Stimulated activated CD4-positive, alpha-beta T cell treated with anti-CD3 and anti-CD28 coated beads, Interleukin-2, amount 100 ng/mL, for 48 hours (primary cell): ENCODE measurements around the gene PCDHGA1.
"Not testable (repeated sequence)": the region's sequence is repeated elsewhere in the genome, so short reads cannot be mapped to it uniquely, and the experiment has no call there.

ENCODE experiments used
- DNase-seq, 2 donors: peaks; one replicate each; pipeline ENCODE4 v3.0.0-alpha.2; 2020

PCDHGA1 gene

GRCh38 chr5:141383345-141383744 is 53.0 kb downstream of the PCDHGA1 start:
- DNase-seq, result no peak

GRCh38 chr5:141384471-141385267 is 54.4 kb downstream of the PCDHGA1 start:
- no peak for DNase-seq

- DNase-seq, result not testable (repeated sequence)
Measured at GRCh38 chr5:141387557-141388311, 57.4 kb downstream of the PCDHGA1 start, which contains the start of gene PCDHGB4. Gene PCDHGB4 (plus strand): TSS chr5:141387698. CDS start chr5:141387885, 187 bp downstream.

GRCh38 chr5:141388661-141389060 is 58.3 kb downstream of the PCDHGA1 start:
- no peak for DNase-seq

- no peak for DNase-seq
Measured at GRCh38 chr5:141389153-141390042, 59.1 kb downstream of the PCDHGA1 start.

- DNase-seq, result no peak
Measured at GRCh38 chr5:141392429-141393198, 62.3 kb downstream of the PCDHGA1 start, which contains the start of gene PCDHGA8. Gene PCDHGA8 (plus strand): TSS chr5:141392633. CDS start chr5:141392814, 181 bp downstream.

- no peak for DNase-seq
Measured at GRCh38 chr5:141393267-141393666, 63.0 kb downstream of the PCDHGA1 start.

- not testable (repeated sequence) for DNase-seq
Measured at GRCh38 chr5:141394401-141395187, 64.3 kb downstream of the PCDHGA1 start.

GRCh38 chr5:141397756-141398551 is 67.6 kb downstream of the PCDHGA1 start, which contains the start of gene PCDHGB5:
Gene PCDHGB5 (plus strand): TSS chr5:141397947. CDS start chr5:141398128, 181 bp downstream.
- DNase-seq, result peak in 1 of 2 donors; percentile 37

- DNase-seq, result no peak
Measured at GRCh38 chr5:141398608-141399007, 68.3 kb downstream of the PCDHGA1 start.

GRCh38 chr5:141399555-141400258 is 69.4 kb downstream of the PCDHGA1 start:
- no peak for DNase-seq

- DNase-seq, result no peak
Measured at GRCh38 chr5:141402553-141403243, 72.4 kb downstream of the PCDHGA1 start, which contains the start of gene PCDHGA9. Gene PCDHGA9 (plus strand): TSS chr5:141402778. CDS start chr5:141402953, 175 bp downstream.

GRCh38 chr5:141403387-141403786 is 73.1 kb downstream of the PCDHGA1 start:
- DNase-seq, result no peak

GRCh38 chr5:141407790-141408505 is 77.6 kb downstream of the PCDHGA1 start, which contains the start of gene PCDHGB6:
Gene PCDHGB6 (plus strand): TSS chr5:141408021. CDS start chr5:141408203, 182 bp downstream.
- not testable (repeated sequence) for DNase-seq

- no peak for DNase-seq
Measured at GRCh38 chr5:141409598-141410306, 79.4 kb downstream of the PCDHGA1 start.

GRCh38 chr5:141411575-141411974 is 81.3 kb downstream of the PCDHGA1 start:
- DNase-seq, result no peak
